GM19025 (cell line): ENCODE results near the gene FOXP1.
A peak's percentile ranks its signal among the peaks of the same experiment; 100 is the strongest.

ENCODE experiments used
- ATAC-seq: cut with Tn5 transposase; IDR thresholded peaks from one replicate; pipeline ENCODE4 v1.9.1; 2021; ENCODE audit warnings: mild to moderate bottlenecking, low read depth, moderate library complexity; ENCODE audit not compliant: unreplicated experiment

The FOXP1 gene

GRCh38 chr3:71078723-71079525 lies 504.6 kb downstream of the FOXP1 start:
- ATAC-seq = no peak

DNA sequence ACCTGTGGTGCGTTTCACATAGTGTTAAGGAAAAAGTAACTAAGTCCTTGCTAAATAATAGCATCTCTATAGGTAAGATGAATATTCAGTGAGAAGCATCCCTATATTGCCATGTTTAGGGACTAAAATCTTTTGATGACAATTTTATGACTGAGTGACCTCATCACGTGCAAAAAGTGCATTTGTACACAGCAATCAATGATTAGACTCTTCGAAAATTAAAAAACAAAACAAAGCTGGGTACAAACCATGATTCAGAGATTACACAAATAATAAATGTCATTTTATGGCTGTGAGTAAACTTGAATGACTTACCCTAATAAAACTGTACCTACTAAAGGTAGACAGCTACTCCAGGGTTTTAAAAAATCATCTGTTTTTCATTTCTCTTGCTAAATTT lies 505.3 kb downstream of the FOXP1 start:
- ATAC-seq = no peak

- no peak for ATAC-seq
Measured at GRCh38 chr3:71077070-71077469, 506.5 kb downstream of the FOXP1 start.

DNA sequence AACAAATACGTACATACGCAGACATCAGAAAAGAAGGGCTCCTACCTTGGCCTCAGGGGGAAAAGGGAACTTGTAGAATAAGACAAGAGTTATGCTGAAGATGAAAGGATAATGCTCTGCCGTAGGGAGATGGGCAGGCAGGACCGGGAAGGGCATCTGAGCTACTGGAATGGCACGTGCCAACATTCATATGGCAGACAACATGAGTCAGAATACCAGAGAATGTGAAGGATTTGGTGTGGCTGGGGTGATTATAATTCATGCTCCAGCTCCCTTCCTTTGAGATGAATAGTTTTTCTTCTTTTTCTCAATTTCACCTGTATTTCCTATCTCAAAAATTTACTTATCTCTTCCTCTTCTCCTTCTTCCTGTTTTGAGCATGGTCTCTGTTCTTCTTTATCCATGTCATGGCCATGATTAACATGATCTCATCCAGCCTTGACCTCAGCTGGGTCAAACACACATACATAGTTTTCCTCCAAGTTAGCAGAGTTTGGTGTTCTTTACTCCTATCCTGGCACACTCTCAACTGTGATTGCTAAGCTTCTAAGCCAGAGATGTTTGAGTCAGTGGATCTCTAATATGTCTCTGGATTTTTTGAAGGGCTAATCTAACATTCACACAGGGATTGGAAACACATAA lies 507.0 kb downstream of the FOXP1 start:
- ATAC-seq = no peak

DNA sequence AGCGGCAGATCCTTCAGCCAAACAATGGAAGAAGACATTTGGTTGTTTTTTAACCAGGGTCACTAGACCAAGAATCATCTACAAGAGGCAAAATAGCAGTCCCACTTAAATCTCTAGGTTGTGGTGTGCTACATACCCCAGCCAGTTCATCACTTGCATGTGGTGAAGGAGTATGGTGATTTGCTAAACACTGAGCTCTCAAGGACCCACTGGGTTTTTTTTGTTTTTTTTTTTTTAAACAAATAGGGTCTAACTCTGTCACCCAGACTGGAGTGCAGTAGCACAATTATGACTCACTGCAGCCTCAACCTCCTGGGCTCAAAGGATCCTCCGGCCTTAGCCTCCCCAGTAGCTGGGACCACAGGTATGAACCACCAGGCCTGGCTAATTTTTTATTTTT lies 508.0 kb downstream of the FOXP1 start:
- no peak for ATAC-seq

- no peak for ATAC-seq
Measured at GRCh38 chr3:71074423-71074822, 509.1 kb downstream of the FOXP1 start.

DNA sequence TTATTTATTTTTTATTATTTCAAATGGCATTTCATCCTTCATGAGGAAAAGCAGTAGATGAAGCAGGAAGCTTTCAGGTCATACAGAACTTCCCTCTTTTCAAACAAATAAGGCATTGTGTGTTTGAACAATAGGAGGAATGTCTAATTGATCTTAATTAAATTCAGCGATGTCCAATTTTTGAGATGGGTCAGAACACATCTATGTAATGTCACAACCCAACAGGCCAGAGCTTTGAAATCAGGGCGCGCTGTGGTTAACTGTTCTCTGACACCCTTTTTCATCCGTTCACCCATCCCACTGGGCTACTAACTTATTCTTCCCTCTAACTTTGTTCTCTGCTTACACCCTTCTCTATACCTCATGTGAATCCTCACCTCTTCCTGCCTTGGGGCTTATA lies 510.5 kb downstream of the FOXP1 start:
- no peak for ATAC-seq

DNA sequence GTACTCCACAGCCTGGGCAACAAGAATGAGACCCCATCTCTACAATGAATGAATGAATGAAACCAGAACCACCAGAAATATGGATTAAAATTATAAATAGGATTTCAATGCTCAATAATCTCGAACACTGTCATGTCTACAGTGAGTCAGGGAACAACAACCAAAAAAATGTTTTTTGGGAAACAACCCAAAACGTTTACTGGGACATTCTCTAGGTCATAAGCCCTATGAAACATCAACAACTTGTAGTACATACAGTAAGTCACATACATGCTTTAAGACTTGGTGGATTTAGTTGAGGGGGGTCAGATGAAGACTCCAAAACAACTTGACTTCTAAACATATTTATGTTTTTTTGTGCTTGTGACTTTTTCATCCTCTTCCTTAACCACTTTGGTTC lies 511.2 kb downstream of the FOXP1 start:
- no peak for ATAC-seq

- no peak for ATAC-seq
Measured at GRCh38 chr3:71070497-71071463, 512.7 kb downstream of the FOXP1 start.

GRCh38 chr3:71069797-71070196 lies 513.7 kb downstream of the FOXP1 start:
- no peak for ATAC-seq

GRCh38 chr3:71067977-71068654 lies 515.4 kb downstream of the FOXP1 start:
- no peak for ATAC-seq

DNA sequence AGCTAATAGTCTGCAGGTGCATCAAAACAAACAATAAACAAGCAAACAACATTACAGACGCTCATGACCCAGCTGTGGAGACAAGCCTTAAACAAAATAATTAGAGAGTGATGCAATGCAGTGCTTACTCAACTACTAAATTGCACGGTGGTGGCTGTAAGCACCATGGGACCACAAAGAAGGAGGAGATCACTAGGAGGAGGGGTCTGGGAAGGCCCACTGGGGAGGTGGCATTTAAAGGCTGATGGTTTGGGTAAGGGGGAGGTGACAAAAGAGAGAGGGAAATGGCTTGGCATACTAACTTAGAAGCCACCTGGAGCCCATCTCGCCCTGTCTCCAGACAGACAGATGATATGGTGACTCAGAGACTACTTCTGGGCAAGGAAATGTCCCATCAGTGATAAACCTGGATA lies 516.7 kb downstream of the FOXP1 start:
- no peak for ATAC-seq

GRCh38 chr3:71066356-71066755 lies 517.2 kb downstream of the FOXP1 start:
- no peak for ATAC-seq

DNA sequence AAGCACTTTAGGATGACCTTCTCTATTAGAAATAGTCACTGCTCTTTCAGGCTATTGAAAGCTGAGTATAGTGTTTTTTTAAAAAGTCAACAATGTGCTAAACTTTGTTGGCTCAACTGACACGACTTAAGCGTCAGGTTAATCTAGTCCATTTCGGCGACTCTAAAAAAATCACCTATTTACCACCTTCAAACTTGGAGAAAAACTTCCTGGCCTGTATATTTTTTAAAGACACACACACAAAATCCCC lies 517.8 kb downstream of the FOXP1 start:
- ATAC-seq = no peak

- peak; percentile 22 for ATAC-seq
Measured at GRCh38 chr3:71064956-71065763, 518.4 kb downstream of the FOXP1 start.

- ATAC-seq = peak; percentile 55
Measured at GRCh38 chr3:71064291-71064955, 519.1 kb downstream of the FOXP1 start.

- no peak for ATAC-seq
Measured at GRCh38 chr3:71063773-71064290, 519.7 kb downstream of the FOXP1 start.

DNA sequence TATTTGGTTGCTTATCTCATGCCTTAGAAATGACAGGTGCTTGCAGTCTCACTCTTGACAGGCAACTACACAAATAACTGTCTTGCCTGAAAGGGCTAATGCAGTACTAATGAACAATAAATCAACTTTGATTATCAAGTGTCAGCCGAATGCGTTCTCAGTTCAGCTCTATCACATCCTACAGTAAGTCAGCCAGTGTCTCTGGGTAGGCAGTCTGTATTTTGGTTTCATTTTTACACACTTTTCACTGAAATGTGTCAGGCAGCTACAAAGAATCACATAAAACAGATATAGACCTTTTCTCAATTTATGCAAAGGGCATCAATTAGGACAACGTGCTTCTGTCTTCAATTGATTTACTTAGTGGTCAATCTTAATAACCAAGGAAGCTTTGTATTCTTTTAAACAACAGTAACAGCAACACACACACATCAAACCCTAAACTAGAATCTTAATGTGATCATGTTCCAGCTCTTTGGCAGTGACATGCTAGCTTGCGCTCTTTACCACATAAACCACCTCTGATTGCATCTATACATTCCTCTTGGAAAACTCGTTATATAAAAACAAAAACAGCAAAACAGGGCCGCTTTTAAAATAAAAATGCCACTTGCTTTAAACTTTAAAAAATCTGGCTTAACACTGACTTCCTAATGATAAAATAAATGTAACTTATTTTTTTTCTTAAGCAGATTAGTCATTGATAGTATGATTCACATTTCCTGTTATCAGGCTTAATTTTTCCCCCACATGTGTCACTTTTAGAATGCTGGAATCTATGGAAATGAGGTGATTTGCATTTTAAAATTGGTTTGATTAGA lies 520.4 kb downstream of the FOXP1 start:
- no peak for ATAC-seq
